ENCODE results near the gene MAPRE2. TPM values are rescaled to one million over a fixed set of nuclear protein-coding genes. Genes with fewer than 3 reads are reported as not detected.

MAPRE2 gene
- total RNA-seq, 1 donor from 2014 or later, result 22.4 TPM

DNA sequence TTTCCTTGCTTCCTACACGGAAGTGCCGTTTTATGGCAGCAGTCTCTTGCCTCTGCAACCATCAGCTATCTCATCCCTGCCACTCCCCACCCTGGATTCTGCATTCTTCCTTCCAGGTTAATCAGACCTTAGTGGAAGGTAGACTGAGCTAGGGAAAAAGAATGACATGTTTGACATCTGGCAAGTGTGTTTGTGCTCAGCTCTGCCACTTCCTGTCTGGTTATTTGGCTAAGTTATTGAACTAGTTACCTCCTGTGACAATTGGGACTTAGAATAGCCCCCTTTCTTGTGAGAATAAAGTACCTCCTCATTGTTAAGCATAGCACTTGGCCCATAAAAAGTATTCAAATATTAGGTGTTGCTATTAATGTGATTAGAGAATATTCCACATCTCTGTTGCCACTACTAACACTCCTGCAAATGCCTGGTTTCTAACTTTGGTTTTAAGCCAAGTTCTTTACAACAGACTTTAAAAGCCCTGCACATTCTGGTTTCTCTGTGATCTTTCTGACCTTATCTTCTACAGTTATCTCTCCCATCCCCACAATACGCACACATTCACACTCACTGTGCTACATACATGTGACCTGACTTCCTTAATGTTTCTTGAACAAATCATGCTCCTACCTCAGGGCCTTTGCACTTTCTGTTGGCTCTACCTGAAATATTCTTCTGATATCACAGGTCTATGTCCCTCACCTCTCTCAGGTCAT, 10.8 kb upstream of the MAPRE2 start:
- Histone ChIP-seq H3K4me3 (peak overlapping the region; percentile 36 to 42), H3K27ac (peak overlapping the region in 1 of 2 donors; percentile 6), H3K36me3 (no peaks in the 10 kb centered on the region), H3K9me3 (no peaks in the 10 kb centered on the region), H3K27me3 (no peaks in the 10 kb centered on the region), H3K4me1 (peaks cover 3 to 4% of the 10 kb centered on the region in 2 donors)
- intact Hi-C loops (cut with DNase I), result no loop called here
- DNase-seq (ENCODE audit: low spot score in 2 of 2), result no peak
- TF ChIP-seq, protein P1, sequence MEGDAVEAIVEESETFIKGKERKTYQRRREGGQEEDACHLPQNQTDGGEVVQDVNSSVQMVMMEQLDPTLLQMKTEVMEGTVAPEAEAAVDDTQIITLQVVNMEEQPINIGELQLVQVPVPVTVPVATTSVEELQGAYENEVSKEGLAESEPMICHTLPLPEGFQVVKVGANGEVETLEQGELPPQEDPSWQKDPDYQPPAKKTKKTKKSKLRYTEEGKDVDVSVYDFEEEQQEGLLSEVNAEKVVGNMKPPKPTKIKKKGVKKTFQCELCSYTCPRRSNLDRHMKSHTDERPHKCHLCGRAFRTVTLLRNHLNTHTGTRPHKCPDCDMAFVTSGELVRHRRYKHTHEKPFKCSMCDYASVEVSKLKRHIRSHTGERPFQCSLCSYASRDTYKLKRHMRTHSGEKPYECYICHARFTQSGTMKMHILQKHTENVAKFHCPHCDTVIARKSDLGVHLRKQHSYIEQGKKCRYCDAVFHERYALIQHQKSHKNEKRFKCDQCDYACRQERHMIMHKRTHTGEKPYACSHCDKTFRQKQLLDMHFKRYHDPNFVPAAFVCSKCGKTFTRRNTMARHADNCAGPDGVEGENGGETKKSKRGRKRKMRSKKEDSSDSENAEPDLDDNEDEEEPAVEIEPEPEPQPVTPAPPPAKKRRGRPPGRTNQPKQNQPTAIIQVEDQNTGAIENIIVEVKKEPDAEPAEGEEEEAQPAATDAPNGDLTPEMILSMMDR (IDR thresholded peaks at IDR 0.05), result no peak

GRCh38 chr18:35032113-35032512, 9.1 kb upstream of the MAPRE2 start:
- H3K4me1 ChIP-seq, result peaks cover 0 to 4% of the 10 kb centered on the region in 2 donors
- intact Hi-C loops (cut with DNase I), result no loop called here
- no peaks in the 10 kb centered on the region for H3K36me3 ChIP-seq
- H3K9me3 ChIP-seq, result no peaks in the 10 kb centered on the region
- H3K27ac ChIP-seq, result no peak overlapping the region
- no peak overlapping the region for H3K4me3 ChIP-seq
- TF ChIP-seq, protein P1 (IDR thresholded peaks at IDR 0.05), result no peak
- no peak for DNase-seq (ENCODE audit: low spot score in 2 of 2)
- no peaks in the 10 kb centered on the region for H3K27me3 ChIP-seq

- no peak for DNase-seq (ENCODE audit: low spot score in 2 of 2)
- Histone ChIP-seq H3K9me3 (no peaks in the 10 kb centered on the region), H3K36me3 (no peaks in the 10 kb centered on the region), H3K4me3 (no peak overlapping the region), H3K27ac (no peak overlapping the region), H3K27me3 (no peaks in the 10 kb centered on the region), H3K4me1 (peaks cover 0 to 3% of the 10 kb centered on the region in 2 donors)
- intact Hi-C loops (cut with DNase I), result no loop called here
- TF ChIP-seq, protein P1 (IDR thresholded peaks at IDR 0.05), result no peak
Observed at GRCh38 chr18:35038029-35038428, 3.2 kb upstream of the MAPRE2 start.

DNA sequence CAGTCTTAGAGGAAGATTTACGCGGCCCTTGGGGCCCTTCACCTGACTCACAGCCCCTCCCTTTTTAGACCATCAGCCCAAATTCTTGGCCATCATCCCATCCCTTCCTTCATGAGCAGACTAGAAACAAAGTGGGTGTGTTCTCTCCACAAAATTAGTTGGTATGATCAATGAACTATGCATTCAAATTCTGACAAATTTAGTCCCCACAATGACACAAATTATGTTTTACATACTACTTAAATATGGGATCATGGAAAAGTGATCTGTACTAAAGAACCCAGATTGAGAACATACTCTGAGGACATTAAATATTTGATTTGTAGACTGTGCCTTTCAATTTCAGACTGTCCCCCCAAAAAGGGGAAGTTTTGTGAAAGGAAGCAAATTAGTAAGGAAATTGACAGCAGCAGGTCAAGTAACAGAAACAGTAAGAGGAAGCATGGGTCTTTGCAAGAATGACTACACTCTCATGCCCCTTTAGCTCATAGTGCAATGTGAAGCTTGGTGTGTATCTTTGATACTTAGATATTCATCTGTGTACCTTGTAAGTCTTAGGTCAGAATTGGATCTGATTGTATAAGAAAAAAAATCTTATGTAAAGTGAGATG, 2.2 kb upstream of the MAPRE2 start:
- no peak overlapping the region for H3K27ac ChIP-seq
- intact Hi-C loops (cut with DNase I), result no loop called here
- DNase-seq (ENCODE audit: low spot score in 2 of 2), result no peak

GRCh38 chr18:35040638-35040987, 600 bp upstream of the MAPRE2 start:
- Histone ChIP-seq H3K4me3 (peak overlapping the region; percentile 79 to 82), H3K4me1 (peaks cover 0 to 21% of the 10 kb centered on the region in 2 donors), H3K9me3 (no peaks in the 10 kb centered on the region), H3K27me3 (no peaks in the 10 kb centered on the region), H3K36me3 (no peaks in the 10 kb centered on the region), H3K27ac (peak overlapping the region; percentile 76 to 82)
- DNase-seq (ENCODE audit: low spot score in 2 of 2), result no peak
- intact Hi-C loops (cut with DNase I), result loop anchor here (2.0 to 5.0 kb wide), 4 partner anchors 33 to 302 kb away; partner anchors contain the start of gene ZNF24
- TF ChIP-seq, protein P1 (IDR thresholded peaks at IDR 0.05), result no peak

More for the DNA sequence above, 2.2 kb upstream of the MAPRE2 start:
- TF ChIP-seq, protein P1 (IDR thresholded peaks at IDR 0.05), result no peak
- Histone ChIP-seq H3K4me3 (no peak overlapping the region), H3K4me1 (peaks cover 0 to 11% of the 10 kb centered on the region in 2 donors), H3K27me3 (no peaks in the 10 kb centered on the region), H3K9me3 (no peaks in the 10 kb centered on the region), H3K36me3 (no peaks in the 10 kb centered on the region)
